NCI-H2029 treated with DMSO at 0.1 percent for 48 hours (cell line): ENCODE data around the gene NUDT4B.
"Not testable (repeated sequence)": the region's sequence is repeated elsewhere in the genome, so short reads cannot be mapped to it uniquely, and the experiment has no call there.

Source experiments
- DNase-seq: peaks from one replicate; lab custom pipeline; 2025; lab: John Stamatoyannopoulos, UW

NUDT4B gene

DNA sequence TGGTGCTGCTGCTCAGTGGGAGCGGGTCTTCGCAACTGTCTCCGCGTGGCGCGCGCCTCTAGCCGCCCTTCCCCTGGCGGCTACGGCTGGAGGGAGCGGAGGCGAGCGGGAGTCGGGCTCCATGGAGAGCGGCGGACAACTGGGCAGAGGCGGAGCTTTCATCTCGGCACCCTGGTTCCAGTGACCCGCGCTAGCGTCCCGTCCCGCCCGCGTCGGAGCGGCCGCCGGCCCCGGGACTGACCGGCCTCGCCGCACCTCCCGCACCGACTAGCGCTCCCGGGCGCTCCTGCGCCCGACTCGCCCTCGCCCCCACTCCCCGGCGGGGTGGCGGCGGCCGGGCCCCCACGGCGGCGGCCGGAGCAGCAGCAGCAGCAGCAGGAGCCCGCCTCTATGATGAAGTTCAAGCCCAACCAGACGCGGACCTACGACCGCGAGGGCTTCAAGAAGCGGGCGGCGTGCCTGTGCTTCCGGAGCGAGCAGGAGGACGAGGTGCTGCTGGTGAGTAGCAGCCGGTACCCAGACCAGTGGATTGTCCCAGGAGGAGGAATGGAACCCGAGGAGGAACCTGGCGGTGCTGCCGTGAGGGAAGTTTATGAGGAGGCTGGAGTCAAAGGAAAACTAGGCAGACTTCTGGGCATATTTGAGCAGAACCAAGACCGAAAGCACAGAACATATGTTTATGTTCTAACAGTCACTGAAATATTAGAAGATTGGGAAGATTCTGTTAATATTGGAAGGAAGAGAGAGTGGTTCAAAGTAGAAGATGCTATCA, at the start of gene NUDT4B:
TSS of gene NUDT4B (plus strand) at position 212 of the 772 bp plus-strand sequence. CDS start at position 391, 179 bp downstream.
- not testable (repeated sequence) for DNase-seq

DNA sequence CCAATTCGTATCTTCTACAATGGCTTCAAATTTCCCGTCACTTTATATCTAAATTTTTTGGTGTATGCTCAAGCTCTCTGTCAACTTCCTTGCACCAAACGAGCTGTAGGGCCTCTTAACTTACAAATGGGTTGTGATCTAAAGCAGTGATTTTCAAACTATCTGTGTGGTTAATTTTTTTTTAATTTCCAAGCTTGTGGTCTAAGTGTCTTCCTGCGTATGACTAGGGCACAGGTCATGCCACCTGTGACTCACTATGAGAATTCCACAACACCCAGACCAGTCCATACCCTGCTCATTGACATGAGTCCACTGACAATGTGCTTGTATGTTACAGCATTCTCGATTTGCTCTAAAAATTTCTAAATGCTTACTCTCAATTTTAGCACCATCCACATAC, 49.2 kb upstream of the NUDT4B start:
- not testable (repeated sequence) for DNase-seq

DNA sequence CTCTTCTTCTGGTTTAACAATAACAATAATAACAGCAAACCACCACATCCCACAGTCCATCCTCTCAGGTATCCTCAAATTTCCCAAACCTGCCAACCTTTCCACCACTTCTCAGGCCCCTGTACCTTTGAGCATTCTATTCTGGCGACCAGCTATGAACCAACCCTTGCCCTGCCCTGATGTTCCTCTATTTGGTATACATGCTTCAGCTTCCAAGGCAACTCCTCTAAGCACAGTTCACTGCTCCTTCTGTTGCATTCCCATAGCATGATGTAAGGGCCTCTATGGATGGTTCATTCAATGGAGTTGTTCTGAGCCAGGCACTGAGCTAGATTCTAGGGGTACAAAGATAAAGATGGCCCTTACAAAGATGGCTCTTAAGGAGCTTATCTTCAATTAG, 46.3 kb upstream of the NUDT4B start:
- not testable (repeated sequence) for DNase-seq

DNA sequence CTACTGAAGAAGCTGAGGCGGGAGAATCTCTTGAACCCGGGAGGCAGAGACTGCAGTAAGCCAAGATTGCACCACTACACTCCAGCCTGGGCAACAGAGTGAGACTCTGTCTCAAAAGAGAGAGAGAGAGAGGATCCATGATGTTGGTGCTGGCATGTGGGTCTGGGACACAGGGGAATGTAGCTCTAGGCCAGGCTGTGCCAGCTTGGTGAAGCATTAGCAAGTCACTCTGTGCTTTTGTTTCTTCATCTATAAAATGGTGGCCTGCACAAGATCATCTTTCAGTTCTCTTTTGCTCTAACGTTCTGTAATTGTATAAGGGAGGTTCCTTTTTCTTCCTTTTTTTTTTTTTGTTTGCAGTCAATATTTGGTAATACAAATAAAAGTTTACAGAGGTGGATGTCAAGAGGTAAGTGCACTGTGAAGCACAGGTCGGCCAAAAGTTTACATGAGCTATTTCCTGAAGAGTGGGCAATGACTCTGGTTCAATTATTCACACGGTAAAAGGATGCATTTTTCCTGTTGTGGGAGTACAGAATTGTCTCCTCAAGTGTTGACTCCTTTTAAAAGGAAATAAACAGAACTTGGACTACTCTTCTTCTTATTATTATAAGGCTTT, 44.5 kb upstream of the NUDT4B start:
- DNase-seq, result not testable (repeated sequence)

DNA sequence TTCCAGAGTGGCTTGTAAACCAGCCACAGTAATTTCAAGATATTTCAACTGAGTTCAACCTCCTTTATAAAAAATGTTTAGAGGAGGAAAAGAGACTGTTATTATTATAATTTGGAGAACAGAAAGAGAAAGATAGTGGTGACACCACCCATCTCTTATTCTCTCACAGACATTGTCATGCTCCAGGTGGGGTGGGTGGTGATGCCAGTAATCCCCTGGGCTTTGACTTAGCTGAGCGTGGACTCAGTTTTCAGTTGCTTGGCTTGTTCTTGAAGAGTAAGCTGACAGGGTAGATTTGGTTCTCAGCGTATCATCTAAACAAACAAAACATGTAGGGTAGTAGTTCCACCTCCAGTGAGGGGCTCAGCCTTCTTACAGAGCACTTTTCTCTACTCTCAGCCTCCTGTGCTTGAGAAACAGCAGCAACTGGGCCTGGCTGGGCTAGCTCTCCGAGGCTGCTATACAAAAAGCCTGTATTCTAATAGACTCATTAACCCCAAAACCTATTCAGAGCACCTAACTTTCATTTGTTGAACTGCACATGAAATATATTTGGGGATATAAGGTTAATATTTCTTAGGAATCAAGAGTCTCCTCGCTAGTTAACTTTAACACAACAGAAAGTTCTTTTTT, 43.1 kb upstream of the NUDT4B start:
- DNase-seq, result not testable (repeated sequence)

DNA sequence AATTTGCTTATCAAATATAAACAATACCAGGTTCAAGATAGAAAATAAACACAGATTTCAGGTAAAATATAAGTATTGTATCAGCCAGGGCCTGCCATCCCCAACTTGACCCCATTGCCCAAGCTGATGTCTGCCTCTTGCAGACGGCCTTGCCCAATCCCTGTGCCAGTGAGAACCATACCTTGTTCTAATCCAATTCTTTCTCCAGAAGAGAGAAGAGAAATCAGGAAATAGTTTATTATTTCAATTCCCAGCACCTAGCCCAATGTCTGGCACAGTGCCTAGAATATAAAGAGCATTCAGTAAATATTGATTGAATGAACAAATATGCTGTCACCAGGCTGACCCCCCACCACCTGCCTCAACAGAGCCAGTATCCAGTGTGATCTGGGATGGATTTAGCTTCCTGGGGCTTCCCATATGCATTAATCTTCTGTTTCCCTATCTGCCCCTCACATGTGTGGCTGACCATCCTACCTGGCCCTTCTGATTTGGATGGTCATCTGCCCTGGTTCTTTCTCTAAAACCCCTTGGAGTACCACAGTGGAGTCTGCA, 39.7 kb upstream of the NUDT4B start:
- not testable (repeated sequence) for DNase-seq

DNA sequence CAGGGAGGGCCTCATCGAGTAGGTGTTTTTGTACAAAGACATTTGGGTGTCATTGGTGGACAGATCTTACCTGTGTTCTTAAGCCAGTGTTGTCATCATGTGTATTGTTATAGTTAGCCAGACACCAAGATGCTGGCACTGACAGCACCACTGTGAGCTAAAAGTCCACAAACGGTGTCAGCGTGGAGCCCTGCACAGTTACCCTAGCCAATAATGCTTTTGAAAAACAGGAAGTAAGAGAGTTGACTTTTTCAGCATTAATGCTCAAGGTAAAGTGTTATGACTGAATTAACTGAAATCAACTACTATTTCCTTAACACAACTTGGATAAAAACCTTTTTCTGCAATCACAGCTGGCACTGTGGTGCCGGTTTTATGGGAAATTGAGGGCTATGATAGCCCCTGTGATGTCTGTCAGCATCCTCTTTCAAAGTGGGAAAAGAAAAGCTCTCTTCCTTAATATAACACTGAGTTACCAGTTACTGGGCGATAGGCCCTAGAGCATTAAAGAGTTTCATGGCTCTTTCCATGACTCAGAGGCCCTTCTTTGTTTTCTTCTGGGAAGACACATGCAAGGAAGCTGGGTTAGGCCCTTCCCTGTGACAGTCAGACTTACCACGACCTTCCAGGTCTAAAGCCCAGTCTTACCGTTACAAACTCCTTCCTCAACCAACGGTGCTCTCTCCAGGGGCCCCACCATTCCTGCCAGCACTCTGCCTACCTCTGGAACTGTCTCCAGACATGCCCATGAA, 37.6 kb upstream of the NUDT4B start:
- not testable (repeated sequence) for DNase-seq

DNA sequence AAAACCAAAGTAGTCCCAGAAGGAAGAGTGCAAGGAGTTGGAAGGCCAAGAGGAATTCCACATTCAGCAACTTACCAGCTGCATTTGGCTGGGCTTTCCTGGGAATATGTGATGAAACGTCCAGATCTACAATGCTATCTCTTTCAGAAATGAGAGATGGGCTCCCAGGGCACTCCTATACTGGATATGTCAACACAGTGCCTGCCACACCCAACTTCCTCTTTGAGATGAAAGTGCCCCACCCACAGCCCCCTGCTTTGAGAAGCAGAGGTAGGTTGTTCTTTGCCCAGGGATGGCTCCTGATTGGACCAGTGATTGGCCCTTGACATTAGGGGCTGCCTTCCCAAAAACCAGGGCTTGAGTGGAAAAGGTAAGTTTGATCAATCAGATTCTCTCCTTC, 36.2 kb upstream of the NUDT4B start:
- not testable (repeated sequence) for DNase-seq

DNA sequence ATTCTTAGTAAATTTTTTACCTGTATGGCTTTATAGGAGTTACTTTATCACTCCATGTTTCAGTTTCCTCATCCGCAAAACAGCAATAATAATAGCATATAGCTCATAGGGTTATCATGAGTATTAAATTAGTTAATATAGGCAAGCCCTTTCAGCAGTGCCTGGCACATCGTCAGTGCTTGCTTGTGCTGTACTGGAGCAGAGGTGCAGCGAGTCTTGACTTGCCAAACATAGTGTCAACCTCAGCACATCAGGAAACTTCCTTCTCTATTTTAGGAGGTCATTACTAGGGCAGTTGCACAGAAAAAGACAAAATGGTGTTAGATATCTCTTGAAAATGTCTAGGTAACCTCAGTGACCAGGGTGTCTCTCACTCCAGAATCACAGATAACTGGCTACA, 33.1 kb upstream of the NUDT4B start:
- not testable (repeated sequence) for DNase-seq

DNA sequence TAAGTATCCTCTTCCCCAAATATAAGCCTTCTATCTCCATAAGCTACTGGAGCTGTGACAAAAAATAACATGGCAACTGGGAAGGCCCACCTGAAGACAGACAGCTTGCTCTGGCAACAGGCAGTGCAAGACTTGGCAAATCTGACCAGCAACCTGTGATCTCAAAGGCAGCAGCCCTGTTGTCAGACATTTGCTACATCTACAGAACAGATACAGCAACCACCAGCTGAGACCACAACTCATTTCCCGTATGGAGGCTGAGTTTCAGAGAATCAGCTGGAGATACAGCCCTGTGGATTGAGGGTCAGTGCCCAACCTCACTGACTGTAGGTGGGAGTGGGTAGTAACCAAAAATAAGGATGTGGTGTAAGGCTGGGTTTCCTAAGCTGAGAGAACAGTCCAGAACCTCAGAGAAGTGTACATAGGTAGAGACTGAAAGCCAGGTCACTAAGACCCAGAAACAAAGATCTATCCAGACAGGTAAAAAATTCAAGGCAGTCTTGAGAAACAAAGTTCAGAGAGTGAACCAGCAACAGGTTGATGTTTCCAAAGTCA, 31.5 kb upstream of the NUDT4B start:
- DNase-seq, result not testable (repeated sequence)

DNA sequence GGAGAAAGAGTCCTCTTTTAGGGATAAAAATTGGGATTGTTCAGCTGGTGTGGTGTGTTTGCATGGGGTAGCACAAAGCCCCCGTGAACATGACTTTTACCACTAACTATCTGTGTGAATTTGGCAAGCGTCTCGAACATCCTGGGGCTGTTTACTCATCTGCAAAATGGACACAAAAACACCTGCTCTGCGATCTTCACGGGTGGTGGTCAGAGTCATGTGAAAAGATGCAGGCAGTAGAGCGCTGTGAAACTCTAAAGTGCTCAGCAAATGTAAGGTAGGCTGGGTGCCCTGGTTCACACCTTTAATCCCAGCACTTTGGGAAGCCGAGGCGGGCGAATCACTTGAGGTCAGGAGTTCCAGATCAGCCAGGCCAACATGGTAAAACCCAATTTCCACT, 27.7 kb upstream of the NUDT4B start:
- DNase-seq, result not testable (repeated sequence)

DNA sequence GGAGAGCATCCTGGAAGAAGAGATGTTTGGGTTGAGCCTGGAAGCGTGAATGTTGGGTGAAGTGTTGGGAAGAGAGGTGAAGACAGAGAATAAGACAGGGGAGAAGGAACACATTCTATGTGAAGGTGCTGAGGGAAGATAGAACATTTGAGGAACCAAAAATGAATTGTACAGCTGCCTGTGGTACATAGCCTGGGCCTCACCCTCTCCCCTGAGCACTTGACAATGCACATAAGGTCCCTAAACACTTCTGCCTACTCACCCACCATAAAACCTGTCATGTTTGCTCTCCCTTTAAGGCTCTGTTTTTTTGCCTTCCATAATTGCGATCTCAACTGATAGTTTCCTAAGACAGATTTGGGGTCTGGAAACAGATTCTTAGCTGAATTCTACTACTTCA, 25.8 kb upstream of the NUDT4B start:
- not testable (repeated sequence) for DNase-seq

DNA sequence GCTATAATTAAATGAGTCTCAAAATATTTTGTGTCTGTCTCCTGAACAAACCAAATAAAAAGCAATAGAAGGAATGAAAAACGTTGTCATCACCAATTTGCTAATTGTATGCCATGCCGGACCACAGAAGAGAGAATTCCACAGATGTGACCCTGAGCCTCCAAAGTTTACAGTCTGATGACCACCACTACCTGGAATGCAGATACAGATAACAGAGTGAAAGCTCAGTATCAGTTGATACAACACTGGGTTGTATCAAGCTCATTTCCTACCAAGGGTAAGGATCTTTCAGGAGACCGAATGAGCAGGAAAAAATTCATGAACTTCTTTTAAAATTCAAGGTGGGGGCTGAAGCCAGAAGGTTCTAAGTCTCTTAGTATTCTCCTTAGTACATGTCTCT, 25.1 kb upstream of the NUDT4B start:
- DNase-seq, result not testable (repeated sequence)

DNA sequence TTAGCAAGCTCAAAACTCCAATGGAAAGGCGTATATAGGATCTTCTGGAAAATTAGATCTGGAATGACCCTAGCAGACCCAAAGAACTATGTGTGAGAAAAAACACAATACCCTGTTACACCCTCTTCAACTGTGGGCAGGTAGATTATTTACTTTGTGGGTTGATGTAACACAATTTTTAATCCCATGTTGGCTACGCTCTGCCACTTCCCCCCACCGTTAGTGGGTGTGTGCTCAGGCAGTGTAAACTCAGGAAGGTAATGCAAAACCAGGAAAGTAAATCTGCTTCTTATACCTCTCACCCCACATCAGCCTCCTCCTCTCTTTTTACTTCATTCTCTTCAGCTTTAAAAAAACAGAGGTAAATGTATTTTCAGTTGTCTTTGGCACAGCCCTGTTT, 23.7 kb upstream of the NUDT4B start:
- DNase-seq, result not testable (repeated sequence)

DNA sequence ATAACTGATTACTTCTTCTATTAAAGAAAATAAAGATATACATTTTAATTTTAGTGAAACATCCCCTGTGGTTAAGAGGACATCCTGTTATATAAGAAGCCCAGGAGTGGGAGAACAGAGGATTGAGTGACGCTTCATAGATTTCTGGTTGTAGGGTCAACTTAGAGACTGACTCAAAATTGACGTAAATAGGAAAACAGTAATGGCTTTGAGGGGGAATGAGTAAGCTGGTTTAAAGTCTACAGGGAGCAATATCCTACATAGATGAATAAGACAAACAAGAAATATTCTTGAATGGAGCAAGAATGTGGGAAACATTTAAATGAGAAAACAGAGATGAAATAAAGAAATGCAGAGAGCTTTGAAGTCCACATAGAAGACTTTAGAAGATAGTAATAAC, 20.7 kb upstream of the NUDT4B start:
- not testable (repeated sequence) for DNase-seq

DNA sequence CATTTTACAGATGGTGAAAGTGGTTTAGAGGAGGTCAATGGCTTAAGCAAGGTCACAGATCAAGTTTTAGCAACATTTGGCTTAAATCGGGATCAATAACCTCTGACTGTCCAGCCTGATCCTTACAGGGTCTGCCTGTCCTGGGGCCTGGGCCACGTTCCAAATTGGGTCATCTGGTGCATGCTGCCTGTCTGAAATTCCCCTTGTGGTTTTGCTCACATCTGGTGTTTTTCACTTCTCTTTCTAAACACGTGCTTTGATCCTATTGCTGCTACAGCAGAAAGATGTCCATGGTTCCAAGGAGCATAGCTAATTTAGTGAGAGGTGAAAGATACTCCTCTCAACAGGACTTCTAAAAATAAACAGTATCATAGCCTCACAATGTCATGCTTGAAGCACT, 19.4 kb upstream of the NUDT4B start:
- not testable (repeated sequence) for DNase-seq

DNA sequence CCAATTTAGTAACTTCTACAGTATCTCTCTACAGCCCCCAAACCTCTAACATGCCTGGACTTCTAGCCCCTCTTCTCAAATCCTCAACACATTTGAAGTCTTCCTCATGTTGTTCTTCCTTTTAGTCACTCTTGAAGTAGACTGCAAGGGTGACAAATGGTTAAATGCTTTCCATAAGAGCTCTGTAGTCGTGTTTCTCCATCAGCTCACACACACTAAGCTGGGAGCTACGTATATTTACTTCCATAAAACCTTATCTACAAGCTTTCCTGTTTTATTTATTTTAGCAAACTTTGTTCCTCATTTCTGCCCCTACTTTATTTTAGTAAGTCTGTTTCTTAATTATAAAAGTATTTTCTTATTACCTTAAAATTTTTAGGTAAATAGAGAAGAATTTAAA, 19.0 kb upstream of the NUDT4B start:
- not testable (repeated sequence) for DNase-seq

DNA sequence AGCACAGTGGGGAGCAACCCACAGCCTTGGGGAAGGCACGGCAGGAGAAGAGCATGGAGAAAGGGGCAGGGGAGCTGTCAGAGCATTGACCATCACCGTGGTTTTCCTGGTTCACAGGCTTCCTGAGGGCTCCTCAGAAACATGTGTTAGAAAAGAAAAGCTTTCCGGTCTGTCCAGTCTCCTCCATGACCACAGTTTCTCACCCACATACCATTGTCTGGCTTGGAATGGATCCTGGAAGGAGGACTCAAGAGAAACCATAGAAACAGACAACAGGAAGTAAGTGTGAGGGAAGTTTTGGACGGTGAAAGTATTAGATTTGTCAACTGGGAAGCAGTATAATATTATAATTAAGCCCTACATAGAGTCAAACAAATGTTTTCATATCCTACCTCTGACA, 16.3 kb upstream of the NUDT4B start:
- not testable (repeated sequence) for DNase-seq

DNA sequence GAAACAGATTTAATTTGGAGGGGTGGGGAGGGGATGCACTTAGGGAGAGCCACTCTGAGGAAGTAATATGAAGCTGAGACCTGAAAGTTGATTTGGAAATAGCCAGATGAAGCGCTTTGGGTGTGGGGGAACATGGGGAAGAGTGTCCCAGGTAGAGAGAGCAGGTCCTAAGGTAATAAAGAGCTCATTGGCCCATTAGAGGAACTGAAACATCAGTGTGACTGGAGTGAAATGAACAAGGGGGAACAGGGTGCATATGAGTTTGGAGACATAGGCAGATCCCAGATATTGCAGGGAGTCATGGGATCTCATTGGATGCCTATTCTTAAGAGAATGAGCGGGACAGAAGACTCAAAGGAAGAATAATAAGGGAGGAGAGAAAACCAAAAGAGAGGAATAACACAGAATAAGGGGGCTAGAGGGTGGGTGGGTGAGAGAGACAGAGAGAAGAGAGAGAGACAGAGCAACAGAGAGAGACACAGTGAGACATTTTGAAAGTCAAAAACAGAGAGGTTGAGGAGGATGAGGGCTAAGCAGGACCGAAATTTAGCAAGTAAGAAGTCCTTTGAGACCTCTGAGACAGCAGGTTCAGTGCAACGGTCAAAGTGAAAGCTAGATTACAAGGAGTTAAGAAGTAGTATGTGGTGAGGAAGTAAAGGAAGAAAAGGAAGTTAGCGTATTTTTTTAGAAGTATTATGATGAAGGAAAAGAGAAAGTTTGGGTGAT, 14.8 kb upstream of the NUDT4B start:
- DNase-seq, result not testable (repeated sequence)

DNA sequence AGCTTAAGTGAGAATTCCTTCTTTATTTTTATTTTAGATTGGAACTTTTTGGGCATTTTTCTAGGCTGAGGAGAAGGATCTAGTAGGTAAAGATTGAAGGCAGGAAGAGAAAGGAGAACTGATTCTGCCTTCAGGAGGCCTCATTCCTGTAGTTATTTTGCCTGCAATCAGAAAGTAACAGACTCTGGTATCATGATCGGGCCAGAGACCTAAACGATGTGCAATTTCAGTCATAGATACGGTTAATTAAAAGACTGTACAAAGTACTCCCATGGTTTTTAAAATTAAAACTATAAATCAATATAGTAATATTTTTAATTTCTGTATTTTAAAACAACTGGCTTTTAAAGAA, 14.3 kb upstream of the NUDT4B start:
- DNase-seq, result not testable (repeated sequence)

DNA sequence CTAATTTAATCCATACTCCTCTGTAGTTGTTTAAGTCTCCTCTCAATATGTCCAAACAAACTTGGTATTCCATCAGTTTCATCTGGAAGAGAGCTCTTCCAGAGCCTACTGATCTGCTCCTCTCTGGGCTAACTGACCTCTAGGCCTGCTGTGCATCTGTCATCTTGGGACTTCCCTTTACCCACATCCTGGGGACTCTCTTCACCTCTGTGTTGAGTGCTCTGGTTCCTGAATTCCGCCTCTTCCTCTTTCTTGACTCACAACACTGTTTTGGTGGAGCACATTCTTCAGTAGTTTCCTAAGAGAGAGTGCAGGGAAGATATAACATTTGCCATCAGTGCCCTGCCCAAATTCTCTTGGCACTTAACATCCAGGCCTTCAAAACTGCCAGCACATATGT, 13.0 kb upstream of the NUDT4B start:
- not testable (repeated sequence) for DNase-seq
